Central memory CD8-positive, alpha-beta T cell (primary cell): ENCODE measurements around the gene MT1F.
"Not testable (repeated sequence)": the region's sequence is repeated elsewhere in the genome, so short reads cannot be mapped to it uniquely, and the experiment has no call there.

Experiments used
- ATAC-seq: fragments of 150-1000 bp; cut with Tn5 transposase; replicated peaks from 2 replicates; pipeline ENCODE4 v1.10.0; 2022; ENCODE audit warnings: mild to moderate bottlenecking, moderate FRiP score, moderate number of reproducible peaks; ENCODE audit not compliant: poor library complexity, severe bottlenecking; ENCODE audit errors: extremely low read depth
- DNase-seq, 2 donors: peaks; one replicate each; pipeline ENCODE4 v3.0.0; 2021; ENCODE audit warnings: low spot score in 2 of 2
- H3K27ac Mint-ChIP-seq: one replicate; pipeline ENCODE4 v1.8.0; 2022; ENCODE audit warnings: low read depth, mild to moderate bottlenecking, moderate library complexity, mixed read lengths
- H3K27me3 Mint-ChIP-seq: one replicate; pipeline ENCODE4 v1.8.0; 2022; ENCODE audit warnings: mixed read lengths
- H3K36me3 Mint-ChIP-seq: one replicate; pipeline ENCODE4 v1.8.0; 2022; ENCODE audit warnings: mild to moderate bottlenecking, moderate library complexity, mixed read lengths; ENCODE audit not compliant: insufficient read depth
- H3K4me1 Mint-ChIP-seq: one replicate; pipeline ENCODE4 v1.8.0; 2022; ENCODE audit warnings: mixed read lengths
- H3K4me3 Mint-ChIP-seq: one replicate; pipeline ENCODE4 v1.8.0; 2022; ENCODE audit warnings: mild to moderate bottlenecking, moderate library complexity, mixed read lengths
- H3K9me3 Mint-ChIP-seq: one replicate; pipeline ENCODE4 v1.8.0; 2022; ENCODE audit warnings: mixed read lengths

MT1F gene

DNA sequence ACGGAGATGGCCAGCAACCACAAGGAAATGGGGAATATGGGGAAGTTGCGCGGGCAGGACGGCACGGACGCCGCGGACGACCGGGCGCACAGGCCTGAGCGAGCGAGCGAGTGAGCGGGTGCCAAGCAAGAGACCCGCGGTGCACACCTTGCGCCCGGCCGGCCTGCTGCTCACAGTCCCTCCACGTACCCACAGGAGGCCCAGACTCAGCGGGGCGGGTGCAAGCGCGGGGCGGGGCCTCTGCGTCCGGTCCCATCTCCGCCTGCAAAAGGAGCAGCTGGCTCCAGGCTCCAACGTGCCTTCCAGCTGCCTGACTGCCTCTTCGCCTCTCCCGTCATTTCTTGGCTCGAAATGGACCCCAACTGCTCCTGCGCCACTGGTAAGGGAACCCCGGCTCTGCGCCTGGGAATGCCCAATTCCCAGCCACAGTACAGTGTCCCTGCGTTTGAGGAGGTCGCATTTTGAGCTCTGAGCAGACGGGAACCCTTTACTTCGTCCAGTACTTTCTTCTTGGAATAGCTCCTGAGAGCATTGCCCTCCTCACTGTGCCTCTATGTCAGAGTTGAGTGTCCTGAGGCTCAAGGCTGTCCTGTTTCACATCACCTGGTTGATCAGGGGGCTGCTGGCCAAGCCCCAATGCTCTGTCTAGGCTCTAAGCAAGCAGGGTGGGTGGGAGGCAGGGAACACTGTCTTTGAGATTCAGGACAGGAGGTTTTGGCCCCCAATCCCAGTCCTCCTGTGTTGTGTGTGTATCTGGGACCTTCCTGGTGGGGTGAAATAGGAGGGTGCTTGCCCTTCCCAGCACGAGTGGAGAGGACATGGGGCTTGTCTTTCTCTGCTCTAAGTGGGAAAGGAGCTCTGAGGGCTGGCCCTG lies 40.3 kb upstream of the MT1F start:
- Mint-ChIP-seq H3K36me3 (no peaks in the 10 kb centered on the region), H3K27ac (no peak overlapping the region), H3K9me3 (no peaks in the 10 kb centered on the region), H3K4me1 (no peaks in the 10 kb centered on the region), H3K4me3 (peak overlapping the region; percentile 53), H3K27me3 (peaks cover 14% of the 10 kb centered on the region)
- DNase-seq: no peak
- no peak for ATAC-seq

- Mint-ChIP-seq H3K4me3 (no peak overlapping the region), H3K27me3 (peaks cover 14% of the 10 kb centered on the region), H3K27ac (no peak overlapping the region), H3K9me3 (no peaks in the 10 kb centered on the region), H3K36me3 (no peaks in the 10 kb centered on the region), H3K4me1 (no peaks in the 10 kb centered on the region)
- DNase-seq (no peak), ATAC-seq (no peak)
These were observed 39.6 kb upstream of the MT1F start for GRCh38 chr16:56618138-56618537.

DNA sequence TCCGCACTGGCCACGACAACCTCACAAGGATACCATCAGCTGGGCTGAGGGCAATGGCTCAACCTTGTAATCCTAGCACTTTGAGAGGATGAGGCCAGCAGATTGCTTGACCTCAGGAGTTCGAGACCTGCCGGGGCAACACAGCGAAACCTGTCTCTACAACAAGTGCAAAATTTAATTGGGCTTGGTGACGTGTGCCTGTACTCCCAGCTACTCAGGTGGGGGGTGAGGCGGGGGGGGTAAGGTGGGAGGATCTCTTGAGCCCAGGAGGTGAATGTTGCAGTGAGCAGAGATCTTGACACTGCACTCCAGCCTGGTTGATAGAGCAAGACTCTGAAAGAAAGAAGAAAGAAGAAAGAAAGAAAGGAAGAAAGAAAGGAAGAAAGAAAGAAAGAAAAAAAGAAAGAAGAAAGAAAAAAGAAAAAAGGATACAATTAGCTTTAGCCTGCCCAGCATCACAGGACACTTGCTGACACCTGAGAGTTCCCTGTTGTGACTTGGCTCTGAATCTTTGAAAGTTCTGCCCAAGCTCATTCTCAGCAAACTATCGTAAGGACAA lies 37.3 kb upstream of the MT1F start:
- no peak for ATAC-seq
- H3K9me3 Mint-ChIP-seq: no peaks in the 10 kb centered on the region
- peaks cover 2% of the 10 kb centered on the region for H3K36me3 Mint-ChIP-seq
- no peak for DNase-seq
- peaks cover 14% of the 10 kb centered on the region for H3K27me3 Mint-ChIP-seq
- peaks cover 8% of the 10 kb centered on the region for H3K4me1 Mint-ChIP-seq
- no peak overlapping the region for H3K27ac Mint-ChIP-seq
- no peak overlapping the region for H3K4me3 Mint-ChIP-seq

- H3K36me3 Mint-ChIP-seq, H3K4me3 Mint-ChIP-seq, H3K27ac Mint-ChIP-seq, H3K9me3 Mint-ChIP-seq, ATAC-seq, DNase-seq: not testable (repeated sequence)
- peaks cover 10% of the 10 kb centered on the region for H3K27me3 Mint-ChIP-seq
- peaks cover 15% of the 10 kb centered on the region for H3K4me1 Mint-ChIP-seq
These were observed 35.9 kb upstream of the MT1F start for GRCh38 chr16:56621665-56622445.

- not testable (repeated sequence) for H3K9me3 Mint-ChIP-seq, H3K4me3 Mint-ChIP-seq, H3K27ac Mint-ChIP-seq, H3K27me3 Mint-ChIP-seq, DNase-seq, H3K36me3 Mint-ChIP-seq, ATAC-seq
- peaks cover 15% of the 10 kb centered on the region for H3K4me1 Mint-ChIP-seq
These were observed 34.6 kb upstream of the MT1F start for GRCh38 chr16:56623184-56623583.

- no peaks in the 10 kb centered on the region for H3K9me3 Mint-ChIP-seq
- no peaks in the 10 kb centered on the region for H3K27me3 Mint-ChIP-seq
- peaks cover 5% of the 10 kb centered on the region for H3K36me3 Mint-ChIP-seq
- H3K27ac Mint-ChIP-seq: no peak overlapping the region
- DNase-seq (no peak), ATAC-seq (no peak)
- no peak overlapping the region for H3K4me3 Mint-ChIP-seq
- H3K4me1 Mint-ChIP-seq: peaks cover 15% of the 10 kb centered on the region
These were observed 34.1 kb upstream of the MT1F start for GRCh38 chr16:56623637-56624036.

DNA sequence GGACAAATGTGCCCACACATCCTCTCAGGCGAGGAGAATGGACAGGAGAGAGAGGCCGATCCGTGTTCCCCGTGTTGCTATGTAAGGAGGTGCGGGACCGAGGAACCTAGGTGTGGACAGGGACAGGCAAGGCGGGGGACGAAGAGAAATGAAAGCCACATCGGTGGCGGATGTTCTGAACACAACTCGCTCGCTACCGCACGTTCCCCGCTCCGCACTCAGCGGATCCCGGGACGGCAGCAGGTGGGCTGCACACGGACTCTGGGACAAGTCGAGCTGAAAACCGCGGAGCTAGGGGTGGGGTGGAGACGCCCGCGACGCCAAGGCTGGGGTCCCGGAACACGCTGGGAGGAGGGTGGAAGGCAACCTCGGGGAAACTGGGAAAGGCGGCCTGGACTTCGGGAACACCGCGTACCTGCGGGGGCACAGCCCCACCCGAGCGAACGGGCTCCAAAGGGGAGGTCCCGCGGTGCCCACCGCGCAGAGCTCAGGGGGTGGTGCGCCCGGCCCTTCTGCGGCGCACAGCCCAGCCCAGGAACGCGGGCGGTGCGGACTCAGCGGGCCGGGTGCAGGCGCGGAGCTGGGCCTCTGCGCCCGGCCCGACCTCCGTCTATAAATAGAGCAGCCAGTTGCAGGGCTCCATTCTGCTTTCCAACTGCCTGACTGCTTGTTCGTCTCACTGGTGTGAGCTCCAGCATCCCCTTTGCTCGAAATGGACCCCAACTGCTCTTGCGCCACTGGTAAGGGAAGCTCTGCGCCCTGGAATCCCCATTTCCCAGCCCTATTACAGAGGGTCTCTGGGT lies 32.4 kb upstream of the MT1F start, which contains the start of gene MT1E:
TSS of gene MT1E (plus strand) at position 642 of the 803 bp plus-strand sequence. CDS start at position 713, 71 bp downstream.
- peak; percentile 98 for ATAC-seq
- Mint-ChIP-seq H3K9me3 (no peaks in the 10 kb centered on the region), H3K36me3 (peaks cover 5% of the 10 kb centered on the region), H3K27ac (peak within 1 kb of the TSS; percentile 91), H3K4me3 (peak within 1 kb of the TSS; percentile 97), H3K4me1 (peaks cover 15% of the 10 kb centered on the region), H3K27me3 (peaks cover 1% of the 10 kb centered on the region)
- DNase-seq: peak in 1 of 2 donors; percentile 54

DNA sequence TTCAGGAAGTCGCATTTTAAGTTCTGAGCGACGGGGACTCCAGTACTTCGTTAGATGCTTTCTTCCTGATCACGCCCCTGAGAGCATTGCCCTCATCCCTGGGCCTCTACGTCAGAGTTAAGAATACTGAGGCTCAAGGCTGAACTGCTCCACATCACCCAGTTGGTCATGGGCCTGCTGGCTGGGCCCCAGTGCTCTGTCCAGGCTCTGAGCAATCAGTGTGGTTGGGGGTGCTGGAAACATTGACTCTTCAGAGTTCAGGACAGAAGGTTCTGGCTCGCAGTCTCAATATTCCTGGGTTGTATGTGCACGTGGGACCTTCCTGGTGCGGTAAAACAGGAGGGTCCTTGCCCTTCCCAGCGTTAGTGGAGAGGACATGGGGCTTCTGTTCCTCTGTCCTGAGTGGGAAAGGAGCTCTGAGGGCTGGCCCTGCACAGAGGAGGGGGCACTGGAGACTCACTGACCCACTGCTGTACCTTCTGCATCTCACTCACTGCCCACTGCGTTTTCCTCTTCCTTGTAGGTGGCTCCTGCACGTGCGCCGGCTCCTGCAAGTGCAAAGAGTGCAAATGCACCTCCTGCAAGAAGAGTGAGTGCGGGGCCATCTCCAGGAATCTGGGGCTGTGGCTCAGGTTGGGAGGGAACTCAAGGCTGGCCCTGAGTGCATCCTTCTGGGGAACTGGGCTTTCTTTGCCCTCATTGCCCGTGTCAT lies 31.7 kb upstream of the MT1F start:
- no peaks in the 10 kb centered on the region for H3K9me3 Mint-ChIP-seq
- H3K27ac Mint-ChIP-seq: peak overlapping the region; percentile 91
- DNase-seq (no peak), ATAC-seq (peak; percentile 13)
- H3K4me1 Mint-ChIP-seq: peaks cover 15% of the 10 kb centered on the region
- peaks cover 9% of the 10 kb centered on the region for H3K27me3 Mint-ChIP-seq
- H3K36me3 Mint-ChIP-seq: peaks cover 5% of the 10 kb centered on the region
- peak overlapping the region; percentile 97 for H3K4me3 Mint-ChIP-seq

DNA sequence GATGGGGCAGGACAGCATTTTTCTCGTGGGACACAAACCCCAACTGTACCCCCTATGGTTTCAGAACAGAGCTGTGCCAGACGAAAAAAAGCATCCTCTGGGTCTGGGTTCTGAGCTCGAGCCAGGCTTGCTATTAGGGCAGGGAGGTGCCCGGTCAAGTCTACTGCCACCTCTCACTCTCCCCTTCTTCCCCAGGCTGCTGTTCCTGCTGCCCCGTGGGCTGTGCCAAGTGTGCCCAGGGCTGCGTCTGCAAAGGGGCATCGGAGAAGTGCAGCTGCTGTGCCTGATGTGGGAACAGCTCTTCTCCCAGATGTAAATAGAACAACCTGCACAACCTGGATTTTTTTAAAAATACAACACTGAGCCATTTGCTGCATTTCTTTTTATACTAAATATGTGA lies 31.1 kb upstream of the MT1F start:
- Mint-ChIP-seq H3K4me1 (peaks cover 16% of the 10 kb centered on the region), H3K27me3 (peaks cover 15% of the 10 kb centered on the region), H3K36me3 (peaks cover 5% of the 10 kb centered on the region), H3K4me3 (peak overlapping the region; percentile 97), H3K27ac (no peak overlapping the region), H3K9me3 (no peaks in the 10 kb centered on the region)
- ATAC-seq: no peak
- DNase-seq: no peak

DNA sequence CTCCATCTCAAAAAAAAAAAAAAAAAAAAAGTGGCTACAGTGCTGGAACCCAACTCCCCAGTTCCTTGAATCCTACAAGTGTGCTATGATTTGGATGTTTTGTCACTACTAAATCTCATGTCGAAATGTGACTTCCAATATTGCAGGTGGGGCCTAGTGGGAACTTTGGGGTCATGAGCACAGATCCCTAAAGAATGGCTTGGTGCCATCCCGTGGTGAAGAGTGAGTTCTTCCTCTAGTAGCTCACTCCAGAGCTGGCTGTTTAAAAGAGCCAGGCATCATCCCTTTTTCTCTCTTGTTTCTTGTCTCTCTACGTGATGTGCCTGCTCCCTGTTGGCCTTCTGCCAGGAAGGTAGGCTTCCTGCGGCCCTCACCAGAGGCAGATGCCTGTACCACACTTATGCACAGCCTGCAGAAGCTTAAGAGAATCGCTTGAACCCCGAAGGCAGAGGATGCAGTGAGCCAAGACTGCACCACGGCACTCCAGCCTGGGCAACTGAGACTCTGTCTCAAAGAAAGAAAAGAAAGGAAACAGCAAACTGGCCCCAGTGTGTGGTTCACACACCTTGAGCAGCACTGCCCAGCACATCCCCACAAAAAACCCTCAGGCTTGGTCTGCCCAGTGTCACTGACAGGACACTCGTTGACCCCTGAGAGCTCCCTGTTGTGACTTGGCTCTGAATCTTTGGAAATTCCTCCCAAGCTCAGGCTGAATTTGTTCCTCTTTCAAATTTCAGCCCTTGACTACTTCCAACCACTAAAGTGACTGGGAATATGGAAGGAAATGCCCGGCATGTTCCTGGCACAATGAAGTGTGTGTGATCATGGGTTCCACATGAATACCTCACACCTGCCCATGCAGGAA lies 29.0 kb upstream of the MT1F start:
- ATAC-seq (no peak), DNase-seq (no peak)
- Mint-ChIP-seq H3K36me3 (peaks cover 5% of the 10 kb centered on the region), H3K9me3 (no peaks in the 10 kb centered on the region), H3K27ac (no peak overlapping the region), H3K4me1 (peaks cover 20% of the 10 kb centered on the region), H3K27me3 (peaks cover 35% of the 10 kb centered on the region), H3K4me3 (no peak overlapping the region)

DNA sequence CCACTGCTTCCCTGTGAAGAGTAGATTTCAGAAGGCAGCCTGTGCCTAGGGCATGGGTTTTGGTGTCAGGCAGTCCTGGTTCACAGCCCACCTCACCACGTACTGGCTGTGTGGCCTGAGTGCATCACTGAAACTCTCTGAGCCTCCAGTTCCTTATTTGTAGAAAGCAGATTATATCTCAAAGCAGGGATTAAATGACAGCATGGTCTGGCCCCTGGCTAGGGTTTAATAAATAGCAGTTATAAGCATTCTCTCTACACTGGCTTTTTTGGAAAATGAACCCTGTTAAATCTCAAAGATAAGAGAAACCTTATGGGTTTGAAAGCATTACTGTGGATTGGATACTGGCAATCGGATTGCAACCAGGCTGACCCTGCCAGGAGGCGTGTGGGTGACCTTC lies 28.2 kb upstream of the MT1F start:
- Mint-ChIP-seq H3K4me3 (no peak overlapping the region), H3K27ac (no peak overlapping the region), H3K9me3 (no peaks in the 10 kb centered on the region), H3K4me1 (peaks cover 20% of the 10 kb centered on the region), H3K36me3 (peaks cover 5% of the 10 kb centered on the region), H3K27me3 (peaks cover 43% of the 10 kb centered on the region)
- DNase-seq (no peak), ATAC-seq (no peak)
